ENCODE measurements around the gene RNF213. TPM values are rescaled to one million over a fixed set of nuclear protein-coding genes. Genes with fewer than 3 reads are reported as not detected.

The RNF213 gene
- total RNA-seq, 1 donor from 2014 or later, result 228 TPM

DNA sequence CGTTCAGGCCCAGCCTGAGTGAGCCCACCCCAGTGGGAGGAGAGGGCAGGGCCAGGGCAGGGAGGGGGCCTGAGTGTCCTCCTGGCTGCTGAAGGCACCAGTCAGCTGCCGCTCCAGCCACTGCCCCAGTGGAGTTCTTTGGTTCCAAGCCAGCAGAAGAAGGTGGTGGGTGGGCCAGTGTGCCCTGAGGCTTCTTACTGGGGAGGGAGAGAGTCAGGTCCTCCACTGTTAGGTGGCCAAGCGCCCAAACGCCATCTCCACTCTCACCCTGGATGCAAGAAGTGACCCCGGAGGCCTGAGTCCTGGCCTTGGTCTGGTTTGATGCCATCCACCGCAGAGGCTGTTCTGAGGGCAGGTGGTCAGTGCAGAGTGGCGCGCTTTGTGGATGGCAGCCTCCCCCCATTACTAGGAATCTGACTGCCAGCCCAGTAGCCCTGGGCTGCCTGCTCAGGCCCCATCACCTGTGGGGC is 2.2 kb downstream of the RNF213 start:
- Mint-ChIP-seq H3K4me3 (peak overlapping the region; percentile 93), H3K4me1 (peaks cover 71% of the 10 kb centered on the region), H3K36me3 (ENCODE audit: low read depth) (peaks cover 20% of the 10 kb centered on the region), H3K9me3 (no peaks in the 10 kb centered on the region), H3K27me3 (no peaks in the 10 kb centered on the region), H3K27ac (peak overlapping the region; percentile 90)
- POLR2A ChIA-PET, result interaction anchor here (1.0 to 2.2 kb wide), 6 partner anchors 8 to 615 kb away, joined by 3 to 17 read pairs (median 4); no protein-coding TSS in a partner anchor
- intact Hi-C loops (cut with micrococcal nuclease), result loop anchor here (1.0 to 5.0 kb wide), 6 partner anchors 9 to 974 kb away; partner anchors contain the start of genes CEP131, EIF4A3, GAA and NDUFAF8
- no peak for ATAC-seq (ENCODE audit: low read depth)
- DNase-seq, result peak; percentile 27
- CTCF ChIA-PET, result interaction anchor here (0.8 to 1.5 kb wide), 3 partner anchors 11 to 180 kb away, joined by 3 read pairs; partner anchors contain the start of gene GAA
- TF ChIP-seq, protein P1, sequence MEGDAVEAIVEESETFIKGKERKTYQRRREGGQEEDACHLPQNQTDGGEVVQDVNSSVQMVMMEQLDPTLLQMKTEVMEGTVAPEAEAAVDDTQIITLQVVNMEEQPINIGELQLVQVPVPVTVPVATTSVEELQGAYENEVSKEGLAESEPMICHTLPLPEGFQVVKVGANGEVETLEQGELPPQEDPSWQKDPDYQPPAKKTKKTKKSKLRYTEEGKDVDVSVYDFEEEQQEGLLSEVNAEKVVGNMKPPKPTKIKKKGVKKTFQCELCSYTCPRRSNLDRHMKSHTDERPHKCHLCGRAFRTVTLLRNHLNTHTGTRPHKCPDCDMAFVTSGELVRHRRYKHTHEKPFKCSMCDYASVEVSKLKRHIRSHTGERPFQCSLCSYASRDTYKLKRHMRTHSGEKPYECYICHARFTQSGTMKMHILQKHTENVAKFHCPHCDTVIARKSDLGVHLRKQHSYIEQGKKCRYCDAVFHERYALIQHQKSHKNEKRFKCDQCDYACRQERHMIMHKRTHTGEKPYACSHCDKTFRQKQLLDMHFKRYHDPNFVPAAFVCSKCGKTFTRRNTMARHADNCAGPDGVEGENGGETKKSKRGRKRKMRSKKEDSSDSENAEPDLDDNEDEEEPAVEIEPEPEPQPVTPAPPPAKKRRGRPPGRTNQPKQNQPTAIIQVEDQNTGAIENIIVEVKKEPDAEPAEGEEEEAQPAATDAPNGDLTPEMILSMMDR (IDR thresholded peaks at IDR 0.05), result no peak

DNA sequence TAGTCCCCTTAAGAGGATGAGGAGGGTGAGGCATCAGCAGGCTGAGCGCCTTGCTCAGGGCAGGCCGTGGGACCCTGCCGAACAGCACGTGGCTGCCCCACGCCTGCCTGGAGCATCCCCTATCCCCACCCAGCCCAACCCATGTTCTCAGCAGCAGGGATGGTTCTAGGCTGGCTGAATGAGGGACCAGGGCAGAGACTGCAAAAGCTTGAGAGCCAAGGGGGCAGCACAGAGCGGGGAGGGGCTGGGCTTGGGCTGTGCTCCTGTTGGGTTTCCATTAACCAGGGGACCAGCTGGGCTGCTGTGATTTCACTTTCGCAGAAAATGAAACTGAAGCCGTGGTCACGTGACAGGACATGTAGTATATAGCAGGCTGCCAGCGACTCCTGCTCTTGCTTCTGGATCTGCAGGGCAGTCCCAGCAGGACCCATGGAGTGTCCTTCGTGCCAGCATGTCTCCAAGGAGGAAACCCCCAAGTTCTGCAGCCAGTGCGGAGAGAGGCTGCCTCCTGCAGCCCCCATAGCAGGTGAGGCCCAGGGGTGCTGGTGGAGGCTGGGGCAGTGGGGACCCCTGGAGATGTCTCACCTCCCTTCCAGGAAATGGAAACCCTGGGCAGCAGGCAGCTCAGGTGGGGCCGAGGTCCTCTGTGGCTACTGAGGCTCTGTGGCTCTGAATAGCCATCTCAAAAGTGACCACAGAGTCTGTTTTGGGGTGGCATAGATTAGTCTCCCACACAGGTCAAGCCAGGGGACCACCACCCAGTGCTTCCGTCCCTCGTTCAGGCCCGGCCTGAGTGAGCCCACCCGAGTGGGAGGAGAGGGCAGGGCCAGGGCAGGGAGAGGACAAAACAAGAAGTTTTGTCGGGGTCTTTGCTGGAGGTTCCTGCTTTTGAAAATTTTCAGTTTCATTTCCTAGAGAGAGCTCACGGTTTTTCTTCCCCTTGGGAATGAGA is 2.9 kb downstream of the RNF213 start:
- DNase-seq (peak; percentile 73), ATAC-seq (ENCODE audit: low read depth) (peak; percentile 64)
- no peaks in the 10 kb centered on the region for H3K9me3 Mint-ChIP-seq
- TF ChIP-seq, protein P1 (IDR thresholded peaks at IDR 0.05), result no peak
- intact Hi-C loops (cut with micrococcal nuclease), result loop anchor here (1.0 to 5.0 kb wide), 6 partner anchors 9 to 974 kb away; partner anchors contain the start of genes CEP131, EIF4A3, GAA and NDUFAF8
- peak overlapping the region; percentile 90 for H3K27ac Mint-ChIP-seq
- POLR2A ChIA-PET, result interaction anchor here (0.7 to 2.2 kb wide), 13 partner anchors 9 to 614 kb away, joined by 3 to 17 read pairs (median 4); partner anchors contain the start of genes SGSH and SLC26A11
- H3K4me3 Mint-ChIP-seq, result peak overlapping the region; percentile 93
- H3K36me3 Mint-ChIP-seq (ENCODE audit: low read depth), result peaks cover 20% of the 10 kb centered on the region
- CTCF ChIA-PET, result interaction anchor here (0.8 to 1.5 kb wide), 4 partner anchors 11 to 181 kb away, joined by 3 read pairs; partner anchors contain the start of gene GAA
- H3K4me1 Mint-ChIP-seq, result peaks cover 64% of the 10 kb centered on the region
- no peaks in the 10 kb centered on the region for H3K27me3 Mint-ChIP-seq

DNA sequence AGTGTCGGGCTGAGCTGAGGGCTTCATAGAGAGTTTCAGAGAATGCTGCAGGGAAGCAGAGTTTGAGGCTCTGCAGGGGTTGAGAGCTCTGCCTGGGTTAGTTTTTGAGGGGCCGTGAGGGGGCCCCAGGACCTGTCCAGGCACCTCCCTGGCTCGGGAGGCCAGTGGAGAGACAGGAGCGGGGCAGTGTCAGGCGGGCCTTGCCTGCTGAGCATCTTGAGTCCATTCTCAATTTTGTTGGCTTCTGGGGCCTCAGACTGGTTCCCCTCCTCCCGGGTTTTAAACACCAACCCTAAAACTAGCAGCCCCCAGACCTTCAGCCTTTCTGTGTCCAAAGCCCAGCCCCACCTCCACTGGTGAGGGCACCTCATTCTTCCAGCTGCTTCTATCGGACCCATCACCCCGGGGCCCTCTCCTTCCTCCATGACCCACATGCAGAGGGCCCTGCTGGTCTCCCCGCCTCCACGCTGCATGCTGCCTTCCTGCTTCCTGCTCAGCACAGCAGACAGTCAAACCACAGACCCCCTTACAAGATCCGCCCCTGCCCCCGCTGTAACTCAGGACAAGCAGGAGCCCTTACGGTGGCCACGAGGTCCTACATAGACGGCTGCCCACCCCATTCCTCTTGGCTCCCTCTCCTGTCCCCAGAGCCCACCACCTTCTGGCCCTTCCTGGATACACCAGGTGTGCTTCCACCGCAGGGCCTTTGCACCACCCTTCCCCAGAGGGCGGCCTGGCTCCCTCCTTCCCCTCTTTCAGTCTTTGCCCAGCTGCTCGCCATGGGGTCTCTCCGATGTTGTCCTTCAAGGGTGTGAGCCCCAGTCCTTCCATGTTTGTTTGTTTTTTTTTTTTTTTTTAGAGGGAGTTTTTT is 3.8 kb downstream of the RNF213 start:
- ATAC-seq (ENCODE audit: low read depth), result no peak
- ChIA-PET POLR2A (interaction anchor here (0.6 to 2.2 kb wide), 7 partner anchors 16 to 1597 kb away, joined by 3 to 17 read pairs (median 3); partner anchors contain the start of genes SGSH and SLC26A11), CTCF (interaction anchor here (1.2 to 1.5 kb wide), 3 partner anchors 12 to 181 kb away, joined by 3 read pairs; partner anchors contain the start of gene GAA)
- DNase-seq, result no peak
- H3K4me3 Mint-ChIP-seq, result peak overlapping the region; percentile 93
- intact Hi-C loops (cut with micrococcal nuclease), result loop anchor here (5.0 kb wide), 3 partner anchors 162 to 973 kb away; partner anchors contain the start of genes CEP131, GAA, NDUFAF8 and TEPSIN
- H3K9me3 Mint-ChIP-seq, result no peaks in the 10 kb centered on the region
- peak overlapping the region; percentile 90 for H3K27ac Mint-ChIP-seq
- peaks cover 20% of the 10 kb centered on the region for H3K36me3 Mint-ChIP-seq (ENCODE audit: low read depth)
- TF ChIP-seq, protein P1 (IDR thresholded peaks at IDR 0.05), result no peak
- no peaks in the 10 kb centered on the region for H3K27me3 Mint-ChIP-seq
- H3K4me1 Mint-ChIP-seq, result peaks cover 55% of the 10 kb centered on the region

DNA sequence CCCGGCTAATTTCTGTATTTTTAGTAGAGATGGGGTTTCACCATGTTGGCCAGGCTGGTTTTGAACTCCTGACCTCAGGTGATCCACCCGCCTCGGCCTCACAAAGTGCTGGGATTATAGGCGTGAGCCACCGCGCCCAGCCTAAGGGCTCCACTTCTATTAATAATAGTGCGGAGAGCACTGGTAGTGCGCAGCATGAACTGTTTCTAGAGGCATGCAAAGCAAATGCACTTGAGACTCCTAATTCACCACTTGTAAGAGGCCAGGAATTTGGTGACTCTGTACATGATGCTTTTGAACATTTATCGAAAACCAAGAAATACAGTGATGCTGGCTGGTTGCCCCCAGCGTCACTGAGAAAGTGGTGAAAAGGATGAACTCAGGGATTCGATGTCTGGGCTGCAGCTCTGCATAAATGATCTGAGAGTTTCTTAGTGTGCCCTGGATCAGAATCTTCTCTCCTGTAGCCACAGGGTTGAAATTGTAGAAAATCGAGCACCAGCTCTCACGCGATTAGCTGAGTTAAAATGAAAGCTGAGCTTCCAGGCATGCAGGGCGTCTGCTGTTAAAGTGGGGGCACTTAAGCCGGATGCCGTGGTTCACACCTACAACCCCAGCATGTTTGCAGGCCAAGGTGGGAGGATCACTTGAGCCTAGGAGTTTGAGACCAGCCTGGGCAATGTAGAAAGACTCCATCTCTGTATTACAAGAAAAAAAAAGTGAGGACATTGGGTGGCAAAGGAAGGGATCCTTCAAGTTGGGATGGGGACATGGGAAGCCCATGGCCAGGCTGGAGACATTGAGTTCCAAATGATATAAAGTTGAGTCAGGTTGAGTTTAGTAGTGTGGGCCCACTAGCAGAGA is 4.8 kb downstream of the RNF213 start:
- intact Hi-C loops (cut with micrococcal nuclease), result no loop called here
- H3K4me3 Mint-ChIP-seq, result peak overlapping the region; percentile 93
- H3K27ac Mint-ChIP-seq, result peak overlapping the region; percentile 90
- ATAC-seq (ENCODE audit: low read depth), result no peak
- TF ChIP-seq, protein P1 (IDR thresholded peaks at IDR 0.05), result no peak
- no peak for DNase-seq
- H3K9me3 Mint-ChIP-seq, result no peaks in the 10 kb centered on the region
- CTCF ChIA-PET, result no interaction called here
- POLR2A ChIA-PET, result interaction anchor here (0.6 to 0.7 kb wide), 3 partner anchors 395 to 1596 kb away, joined by 3 read pairs; partner anchors contain the start of genes NDUFAF8 and TEPSIN
- H3K36me3 Mint-ChIP-seq (ENCODE audit: low read depth), result peaks cover 26% of the 10 kb centered on the region
- H3K4me1 Mint-ChIP-seq, result peaks cover 49% of the 10 kb centered on the region
- H3K27me3 Mint-ChIP-seq, result no peaks in the 10 kb centered on the region

All from activated B cell treated with CpG ODN at 0.5 μM for 24 hours (primary cell).